Hypothalamus (tissue), 51 donors: ENCODE measurements around the gene MRGPRX2.

ENCODE experiments used
- DNase-seq, 51 donors: peaks; one replicate each; lab custom pipeline; 2025; lab: John Stamatoyannopoulos, UW

The MRGPRX2 gene

DNA sequence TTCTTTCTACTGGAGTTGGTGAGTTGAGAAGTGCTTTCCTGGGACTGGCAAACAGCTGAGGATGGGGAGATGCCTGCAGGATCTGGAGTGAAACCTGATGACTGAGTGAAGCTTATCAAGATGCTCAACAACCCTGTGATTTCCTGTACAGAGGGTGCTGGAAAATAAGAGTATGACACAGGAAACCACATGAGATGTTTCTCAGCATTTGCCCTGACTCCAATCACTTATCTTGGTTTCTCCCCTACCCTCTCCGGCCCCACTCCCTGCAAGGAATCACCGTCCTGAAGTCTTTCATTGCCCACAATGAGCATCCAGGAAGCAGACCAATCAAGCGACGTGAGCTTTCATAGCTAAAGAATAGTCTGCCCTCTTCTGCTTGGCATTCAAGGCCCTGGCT, at the start of gene MRGPRX2:
TSS of gene MRGPRX2 (minus strand) at position 89 of the 400 bp plus-strand sequence. CDS start 4,315 bp downstream, outside the sequence.
- DNase-seq: no peak

DNA sequence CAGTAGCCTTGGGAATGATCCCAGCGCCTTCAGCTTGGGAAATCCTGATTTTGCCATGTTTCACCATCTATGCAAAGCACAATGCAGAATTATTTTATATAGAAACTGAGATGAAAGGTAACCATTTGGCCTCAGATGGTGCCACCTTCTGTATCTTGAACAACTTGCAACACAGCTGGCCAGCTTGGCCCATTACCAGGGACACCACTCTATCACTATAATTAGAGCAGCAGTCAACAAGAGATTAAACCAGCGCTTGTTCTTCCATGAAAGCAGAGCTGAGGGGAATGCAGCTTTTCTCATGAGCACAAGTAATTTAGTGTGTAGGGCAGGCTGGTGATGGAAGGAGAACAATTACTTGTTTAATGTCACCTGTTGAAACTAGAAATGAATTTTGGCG, 49.8 kb upstream of the MRGPRX2 start:
- DNase-seq: peak in 9 of 51 donors; percentile 1 to 24 (median 6)

GRCh38 chr11:19107125-19107524, 46.6 kb upstream of the MRGPRX2 start:
- no peak for DNase-seq

DNA sequence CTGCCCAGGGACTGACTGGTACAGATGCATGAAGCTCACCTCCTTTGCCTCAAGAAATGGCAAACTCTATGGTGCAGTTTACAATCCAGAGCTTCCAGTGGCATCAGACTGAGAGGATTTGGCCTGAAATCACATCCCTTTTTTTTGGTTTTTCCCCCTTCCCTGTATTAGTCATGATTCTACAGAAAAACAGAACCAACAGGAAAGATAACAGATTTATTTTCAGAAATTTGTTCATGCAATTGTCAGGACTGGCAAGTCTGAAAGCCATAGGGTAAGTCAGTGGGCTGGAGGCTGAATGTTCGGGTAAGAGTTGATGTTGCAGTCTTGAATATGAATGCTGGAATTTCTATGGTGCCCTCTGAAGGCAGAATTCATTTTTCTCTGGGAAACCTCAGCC, 44.5 kb upstream of the MRGPRX2 start:
- no peak for DNase-seq

DNA sequence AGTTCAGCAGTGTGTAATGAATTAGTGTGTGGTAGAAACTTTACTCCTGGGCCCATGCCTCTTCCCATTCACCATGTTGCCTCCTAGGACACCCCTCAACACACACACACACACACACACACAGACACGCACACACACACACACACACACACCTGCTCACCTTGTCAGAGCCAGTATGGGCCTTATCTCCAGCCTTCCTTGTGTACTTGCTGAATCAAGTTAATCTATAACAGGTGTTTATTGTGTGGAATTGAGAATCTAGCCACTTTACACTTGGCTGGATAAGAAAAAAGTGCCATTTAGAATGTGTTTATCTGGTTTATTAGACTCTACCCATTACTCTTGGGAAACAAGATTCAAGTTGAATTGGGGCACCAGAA, 42.0 kb upstream of the MRGPRX2 start:
- no peak for DNase-seq

DNA sequence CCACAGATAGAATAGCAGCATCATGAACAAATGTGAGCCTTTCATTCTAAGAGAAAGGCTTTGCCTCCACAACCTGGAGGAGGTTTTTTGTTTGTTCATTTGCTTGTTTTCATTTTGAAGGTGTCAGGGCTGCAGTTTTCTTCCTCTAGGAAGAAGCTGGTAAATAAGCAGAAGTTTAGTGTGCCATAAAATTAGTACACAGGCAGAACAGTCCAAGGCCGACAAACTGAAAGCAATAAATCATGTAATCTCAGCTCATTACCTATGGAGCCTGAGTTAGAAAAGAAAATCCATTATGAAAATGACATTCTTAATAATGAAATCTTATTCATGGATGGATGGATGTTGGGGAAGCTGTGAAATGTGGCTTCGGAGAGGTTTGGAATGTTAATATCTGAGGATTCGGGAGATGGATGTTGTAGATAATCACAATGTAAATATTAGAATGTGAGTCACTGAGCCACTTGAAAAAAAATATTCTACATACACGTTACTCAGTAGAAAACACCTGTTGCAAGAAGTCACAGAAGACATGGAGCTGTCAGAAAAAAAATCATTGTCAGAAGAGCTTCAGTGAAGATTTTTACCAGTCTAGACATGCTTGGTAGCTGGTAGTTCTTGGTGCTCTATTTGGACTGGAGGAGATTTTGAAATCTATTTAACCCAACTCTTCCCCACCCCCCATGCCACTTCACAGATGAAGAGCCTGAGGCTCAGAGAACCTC, 41.4 kb upstream of the MRGPRX2 start:
- no peak for DNase-seq

DNA sequence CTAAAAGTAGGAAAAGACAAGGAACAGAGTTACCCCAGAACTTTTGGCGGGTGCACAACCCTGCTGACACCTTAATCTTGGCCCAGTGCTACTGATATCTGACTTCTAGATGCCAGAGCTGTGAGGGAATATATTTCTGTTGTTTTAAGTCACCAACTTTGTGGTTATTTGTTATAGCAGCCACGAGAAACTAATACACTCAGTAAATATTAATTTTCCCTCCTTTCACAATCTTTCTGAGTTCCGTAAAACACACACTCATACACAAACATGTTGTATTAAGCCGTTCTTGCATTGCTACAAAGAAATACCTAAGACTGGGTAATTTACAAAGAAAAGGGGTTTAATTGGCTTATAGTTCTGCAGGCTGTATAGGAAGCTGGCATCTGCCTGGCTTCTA, 40.4 kb upstream of the MRGPRX2 start:
- no peak for DNase-seq

GRCh38 chr11:19099093-19099492, 38.6 kb upstream of the MRGPRX2 start:
- DNase-seq: no peak

DNA sequence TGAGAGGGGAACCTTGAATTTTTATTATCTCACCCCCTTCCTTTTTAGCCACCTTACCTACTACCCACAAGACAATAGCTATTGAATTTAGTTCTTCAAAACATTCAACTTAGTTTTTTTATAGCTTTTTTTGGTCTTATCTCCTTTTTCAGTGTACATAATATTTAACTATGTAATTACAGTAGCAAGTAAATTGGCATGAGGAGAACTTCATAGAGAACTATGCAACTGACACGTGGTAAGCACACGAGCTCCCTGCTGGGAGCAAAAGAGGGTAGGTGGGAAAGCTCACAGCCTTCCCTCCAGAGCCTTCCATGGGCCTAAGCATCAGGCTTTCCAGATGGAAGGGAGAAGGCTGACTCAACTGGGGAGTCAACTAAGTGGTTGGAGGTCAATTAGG, 34.3 kb upstream of the MRGPRX2 start:
- DNase-seq: no peak

DNA sequence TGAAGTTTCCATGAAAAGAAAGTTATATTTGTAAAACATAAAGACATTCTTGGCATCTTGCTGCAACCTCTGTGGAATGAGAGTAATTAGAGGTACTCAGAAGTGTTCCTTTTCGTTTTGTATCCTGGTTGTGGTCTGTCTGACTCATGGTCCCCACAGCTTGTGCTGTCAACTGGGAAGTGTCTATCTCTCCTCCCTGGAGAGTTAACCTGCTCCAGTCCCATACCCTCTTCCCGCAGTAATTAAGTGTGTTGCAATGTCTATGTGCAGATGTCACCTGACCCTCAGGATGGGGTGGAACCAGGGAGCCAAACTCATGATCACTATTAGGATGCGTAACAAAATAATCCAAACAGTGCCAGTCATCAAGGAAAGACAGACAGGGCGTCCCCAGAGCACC, 33.5 kb upstream of the MRGPRX2 start:
- no peak for DNase-seq

DNA sequence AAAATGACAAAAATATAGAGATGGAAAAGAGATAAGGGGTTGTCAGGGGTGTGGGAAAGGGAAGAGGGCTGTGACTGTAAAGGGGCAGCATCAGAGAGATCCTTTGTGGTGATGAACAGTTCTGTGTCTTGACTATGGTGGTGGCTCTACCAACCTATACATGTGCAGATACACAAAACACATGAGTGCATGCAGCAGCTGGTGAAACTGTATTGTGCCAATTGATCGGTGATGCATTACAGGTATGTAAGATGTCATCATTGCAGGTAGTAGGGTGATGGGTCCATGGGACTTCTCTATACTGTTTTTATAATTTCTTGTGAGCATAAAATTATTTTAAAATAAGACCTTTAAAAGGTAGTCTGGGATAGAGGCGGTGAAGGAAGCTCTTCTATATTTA, 32.3 kb upstream of the MRGPRX2 start:
- DNase-seq: no peak

- no peak for DNase-seq
Measured at GRCh38 chr11:19092342-19092741, 31.8 kb upstream of the MRGPRX2 start.

DNA sequence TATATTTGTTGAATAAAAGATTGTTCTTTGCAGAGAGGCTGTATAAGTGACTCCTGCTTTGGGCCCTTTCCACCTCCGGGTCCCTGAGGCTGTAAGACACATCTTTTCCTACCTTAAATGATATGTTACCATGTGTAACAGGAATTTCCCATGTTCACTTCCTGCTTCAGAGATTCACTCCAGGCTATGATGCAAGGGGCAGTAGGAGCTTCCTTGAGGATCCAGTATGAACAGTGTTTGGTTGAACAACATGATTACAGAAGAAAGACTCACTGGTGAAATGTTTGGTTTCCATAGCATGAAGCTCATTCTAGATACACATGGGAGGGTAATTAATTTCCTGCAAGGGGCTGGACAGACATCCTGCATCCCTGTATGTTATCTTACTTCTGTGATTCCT, 30.8 kb upstream of the MRGPRX2 start:
- DNase-seq: no peak

GRCh38 chr11:19089421-19089820, 28.9 kb upstream of the MRGPRX2 start:
- no peak for DNase-seq

GRCh38 chr11:19088791-19089190, 28.3 kb upstream of the MRGPRX2 start:
- no peak for DNase-seq

DNA sequence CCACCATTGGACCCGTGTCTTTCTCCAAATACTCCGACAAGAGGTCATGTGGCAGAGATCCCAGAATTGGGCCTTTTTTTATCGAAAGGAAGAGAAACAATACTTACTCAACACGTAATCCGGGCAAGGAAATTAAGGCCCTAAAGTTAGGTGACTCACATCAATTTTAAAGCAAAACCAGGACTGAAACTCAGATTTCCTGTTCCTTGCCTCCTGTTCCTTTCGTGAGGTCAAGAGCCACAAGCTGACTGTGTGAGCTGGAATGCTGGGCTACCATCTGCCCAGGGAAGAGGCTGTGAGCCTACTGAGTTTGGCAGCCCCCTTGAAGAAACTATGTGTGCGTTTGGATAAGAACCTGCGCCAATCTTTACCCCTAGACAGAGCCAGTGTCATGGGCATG, 27.1 kb upstream of the MRGPRX2 start:
- no peak for DNase-seq

GRCh38 chr11:19084661-19085315, 24.3 kb upstream of the MRGPRX2 start:
- no peak for DNase-seq

DNA sequence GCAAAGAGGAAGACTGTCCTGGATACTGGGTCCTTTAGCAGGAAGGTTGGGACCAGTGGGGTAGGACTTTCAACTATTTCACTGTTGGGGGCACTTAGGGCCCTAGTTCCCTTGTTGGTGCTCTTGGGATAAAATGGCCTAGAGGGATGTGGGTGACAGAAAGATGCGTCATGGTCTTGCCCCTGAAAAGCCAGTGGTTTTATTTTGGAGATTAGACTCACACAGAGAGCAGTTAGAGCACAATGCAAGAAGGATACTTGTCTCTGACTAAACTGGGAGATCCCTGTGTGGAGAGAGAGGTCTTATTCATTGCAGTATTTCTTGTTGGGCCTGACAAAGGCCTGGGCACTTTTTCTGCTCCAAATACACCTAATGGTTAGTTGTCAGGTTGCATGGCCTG, 22.6 kb upstream of the MRGPRX2 start:
- DNase-seq: no peak

DNA sequence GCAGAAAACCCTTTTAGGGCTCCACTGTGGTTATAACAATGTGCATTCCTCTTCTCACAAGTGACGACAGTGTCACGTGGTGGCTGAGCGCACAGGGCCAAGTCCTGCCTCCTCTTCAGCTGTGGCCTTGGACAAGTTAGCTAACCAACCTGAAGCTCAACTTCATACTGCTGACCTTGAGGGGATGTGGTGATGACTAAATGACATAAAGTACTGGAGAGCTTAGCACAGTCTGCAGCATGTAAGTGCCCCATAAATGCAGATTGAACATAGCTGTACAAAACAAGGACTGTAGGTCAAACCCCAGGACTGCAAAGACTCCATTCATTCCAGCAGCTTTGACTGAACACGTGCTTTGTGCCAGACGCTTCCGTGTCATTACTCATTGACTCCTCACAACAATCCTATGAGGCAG, 20.1 kb upstream of the MRGPRX2 start:
- DNase-seq: peak in 12 of 51 donors; percentile 1 to 38 (median 6)

- peak in 9 of 51 donors; percentile 3 to 50 (median 27) for DNase-seq
Measured at GRCh38 chr11:19079643-19080440, 19.3 kb upstream of the MRGPRX2 start.

GRCh38 chr11:19077965-19078364, 17.4 kb upstream of the MRGPRX2 start:
- no peak for DNase-seq
